Prostate gland (tissue), 2 donors: Measurements from ENCODE around the gene TMEM135. TPM values are rescaled to one million over a fixed set of nuclear protein-coding genes. Genes with fewer than 3 reads are reported as not detected.

Source experiments
- DNase-seq: peaks from one replicate; pipeline ENCODE4 v3.0.0-alpha.2; 2019; ENCODE audit warnings: low spot score
- H3K27ac ChIP-seq, 2 donors: fragments of 200-600 bp; sonication (generic); 2 replicates each; pipeline ENCODE4 v1.5.1; 2017 to 2019
- H3K27me3 ChIP-seq: fragments of 200-600 bp; sonication (generic); replicated peaks from 2 replicates; pipeline ENCODE4 v1.5.1; 2019; ENCODE audit not compliant: insufficient read depth
- H3K36me3 ChIP-seq, 2 donors: fragments of 200-600 bp; sonication (generic); 1 replicate in 1 of 2; 2 replicates in 1 of 2; pipeline versions ENCODE4 v1.5.1 to v1.8.1; 2017 to 2019
- H3K4me1 ChIP-seq: fragments of 200-600 bp; sonication (generic); replicated peaks from 2 replicates; pipeline ENCODE4 v1.5.1; 2019
- H3K4me3 ChIP-seq, 2 donors: fragments of 200-600 bp; sonication (generic); 2 replicates each; pipeline ENCODE4 v1.5.1; 2017 to 2019
- H3K9me3 ChIP-seq: fragments of 200-600 bp; sonication (generic); 2 replicates; pipeline ENCODE4 v1.5.1; 2017
- POLR2A ChIP-seq: fragments of 450-650 bp; IDR thresholded peaks from one replicate; pipeline ENCODE4 v1.6.1; 2016; ENCODE audit warnings: antibody characterized with exemption, mild to moderate bottlenecking
- POLR2AphosphoS5 ChIP-seq: sonication (generic); formaldehyde crosslinking; IDR thresholded peaks from one replicate; pipeline ENCODE4 v1.6.1; 2017; ENCODE audit warnings: antibody characterized with exemption
- WGBS: methylation state at CpG from one replicate; pipeline ENCODE4 v1.1.5; 2018; 5-methylcytosine and 5-hydroxymethylcytosine counted together
- intact Hi-C: fragments of 100-400 bp; cut with DNase I; formaldehyde crosslinking; loops from one replicate; pipeline ENCODE4 v1.14.2; 2022
- total RNA-seq, 2 donors: library from RNA; depleted of rRNA; stranded (reverse); fragments of >200 nt; gene quantifications; one replicate each; pipeline ENCODE4 v1.1.0, GENCODE V29; 2016
- TF ChIP-seq, protein P1 (sequence below), 4 experiments: fragments of 200-600 bp in 2 of 4; fragments of 450-650 bp in 2 of 4; sonication (generic) in 2 of 4; IDR thresholded peaks; 1 replicate in 3 of 4; 2 replicates in 1 of 4; pipeline ENCODE4 v1.5.1; 2016 to 2019; ENCODE audit warnings: antibody characterized with exemption in 4 of 4, mild to moderate bottlenecking in 2 of 4, moderate library complexity in 2 of 4

The TMEM135 gene
- total RNA-seq, 2 donors from 2014 or later: 22.3 to 42.1 TPM

DNA sequence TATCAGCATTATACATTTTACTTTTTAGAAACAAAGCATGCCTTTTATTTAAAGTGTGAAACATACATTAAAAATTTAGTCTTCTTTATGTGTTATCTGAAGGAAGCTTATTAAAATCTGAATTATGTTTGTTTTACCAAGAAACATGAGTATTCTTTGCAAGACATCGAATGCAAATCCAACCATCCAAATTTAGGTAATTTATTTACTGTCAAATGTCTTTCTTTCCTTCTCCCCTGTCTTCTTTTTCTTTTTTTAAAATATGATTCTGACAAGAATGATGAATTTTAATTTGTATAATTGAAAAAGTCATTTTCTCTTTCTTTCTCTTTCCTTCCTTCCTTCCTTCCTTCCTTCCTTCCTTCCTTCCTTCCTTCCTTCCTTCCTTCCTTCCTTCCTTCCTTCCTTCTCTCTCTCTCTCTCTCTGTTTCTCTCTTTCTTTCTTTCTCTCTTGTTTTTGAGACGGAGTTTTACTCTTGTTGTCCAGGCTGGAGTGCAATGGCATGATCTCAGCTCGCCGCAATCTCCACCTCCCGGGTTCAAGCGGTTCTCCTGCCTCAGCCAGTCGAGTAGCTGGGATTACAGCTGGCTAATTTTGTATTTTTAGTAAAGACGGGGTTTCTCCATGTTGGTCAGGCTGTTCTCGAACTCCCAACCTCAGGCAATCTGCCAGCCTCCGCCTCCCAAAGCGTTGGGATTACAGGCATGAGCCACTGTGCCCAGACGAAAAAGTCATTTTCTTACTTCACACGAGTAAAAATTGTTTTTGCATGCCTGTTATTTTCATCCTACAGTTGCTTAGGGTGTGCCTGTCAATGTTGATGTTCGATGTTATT, 157.5 kb downstream of the TMEM135 start:
- TF ChIP-seq POLR2AphosphoS5: no peak
- no peak for TF ChIP-seq POLR2A
- TF ChIP-seq, protein P1, sequence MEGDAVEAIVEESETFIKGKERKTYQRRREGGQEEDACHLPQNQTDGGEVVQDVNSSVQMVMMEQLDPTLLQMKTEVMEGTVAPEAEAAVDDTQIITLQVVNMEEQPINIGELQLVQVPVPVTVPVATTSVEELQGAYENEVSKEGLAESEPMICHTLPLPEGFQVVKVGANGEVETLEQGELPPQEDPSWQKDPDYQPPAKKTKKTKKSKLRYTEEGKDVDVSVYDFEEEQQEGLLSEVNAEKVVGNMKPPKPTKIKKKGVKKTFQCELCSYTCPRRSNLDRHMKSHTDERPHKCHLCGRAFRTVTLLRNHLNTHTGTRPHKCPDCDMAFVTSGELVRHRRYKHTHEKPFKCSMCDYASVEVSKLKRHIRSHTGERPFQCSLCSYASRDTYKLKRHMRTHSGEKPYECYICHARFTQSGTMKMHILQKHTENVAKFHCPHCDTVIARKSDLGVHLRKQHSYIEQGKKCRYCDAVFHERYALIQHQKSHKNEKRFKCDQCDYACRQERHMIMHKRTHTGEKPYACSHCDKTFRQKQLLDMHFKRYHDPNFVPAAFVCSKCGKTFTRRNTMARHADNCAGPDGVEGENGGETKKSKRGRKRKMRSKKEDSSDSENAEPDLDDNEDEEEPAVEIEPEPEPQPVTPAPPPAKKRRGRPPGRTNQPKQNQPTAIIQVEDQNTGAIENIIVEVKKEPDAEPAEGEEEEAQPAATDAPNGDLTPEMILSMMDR (IDR thresholded peaks at IDR 0.05): no peak
- no peaks in the 10 kb centered on the region for H3K4me1 ChIP-seq
- 94% methylated on average over 14 of the region's 14 CpGs for WGBS
- H3K27me3 ChIP-seq: no peaks in the 10 kb centered on the region
- intact Hi-C loops: no loop called here
- no peak for DNase-seq
- H3K36me3 ChIP-seq: no peaks in the 10 kb centered on the region
- H3K27ac ChIP-seq: no peak overlapping the region
- H3K4me3 ChIP-seq: no peak overlapping the region
- H3K9me3 ChIP-seq: no peaks in the 10 kb centered on the region

DNA sequence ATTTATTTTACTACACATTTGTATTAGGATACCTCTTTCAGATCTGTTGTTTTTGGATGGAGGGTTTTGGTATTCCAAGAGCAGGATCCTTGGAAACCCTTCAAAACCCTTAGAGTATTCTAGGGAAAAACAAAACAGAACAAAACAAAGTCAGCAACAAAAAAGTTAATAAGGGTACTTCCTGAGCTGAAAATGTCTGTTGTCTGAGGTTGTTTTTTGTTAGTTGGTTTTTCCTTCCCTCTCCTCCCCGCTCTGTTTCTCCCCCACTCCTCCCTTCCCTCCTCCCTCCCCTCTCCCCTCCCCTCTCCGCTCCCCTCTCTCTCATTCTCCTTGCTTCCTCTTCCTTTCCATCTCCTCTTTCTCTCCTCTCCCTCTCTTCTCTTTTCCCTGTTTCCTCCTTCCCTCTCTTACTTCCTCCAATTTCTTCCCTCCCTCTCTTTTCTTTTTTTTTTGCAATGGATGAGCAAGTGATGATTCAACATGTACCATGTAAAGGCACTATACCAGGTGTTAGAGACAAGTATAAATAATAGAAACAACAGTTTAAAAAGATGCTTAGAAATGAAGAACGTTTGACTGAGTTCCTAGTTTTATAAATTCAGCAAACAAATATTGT, 160.6 kb downstream of the TMEM135 start:
- H3K36me3 ChIP-seq: no peaks in the 10 kb centered on the region
- no peak overlapping the region for H3K27ac ChIP-seq
- no peak for DNase-seq
- no peak overlapping the region for H3K4me3 ChIP-seq
- intact Hi-C loops: no loop called here
- TF ChIP-seq POLR2A (no peak), POLR2AphosphoS5 (no peak)
- TF ChIP-seq, protein P1 (IDR thresholded peaks at IDR 0.05): no peak
- WGBS: 75% methylated on average over 3 of the region's 3 CpGs
- H3K9me3 ChIP-seq: no peaks in the 10 kb centered on the region
- H3K4me1 ChIP-seq: no peaks in the 10 kb centered on the region
- no peaks in the 10 kb centered on the region for H3K27me3 ChIP-seq

DNA sequence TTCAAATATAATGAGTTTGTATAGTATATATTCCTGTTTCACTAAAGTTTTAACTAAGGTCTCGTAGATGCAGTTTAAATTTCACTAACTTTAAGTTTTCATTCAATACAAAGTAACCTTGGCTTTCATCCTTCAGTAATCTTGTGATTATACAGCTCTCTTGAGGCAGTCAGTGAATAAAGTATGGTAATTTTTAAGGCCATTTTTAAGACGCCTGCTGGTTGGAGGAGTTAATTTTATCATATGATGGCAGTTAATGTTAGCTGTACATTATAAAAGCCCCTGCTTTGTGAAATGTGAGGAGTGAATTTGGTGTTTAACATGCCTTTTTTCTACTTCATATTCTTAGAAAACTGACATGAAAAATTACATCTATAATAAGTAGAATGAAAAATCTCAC, 163.6 kb downstream of the TMEM135 start:
- no peak for TF ChIP-seq POLR2AphosphoS5
- no peaks in the 10 kb centered on the region for H3K9me3 ChIP-seq
- H3K36me3 ChIP-seq: no peaks in the 10 kb centered on the region
- H3K27me3 ChIP-seq: no peaks in the 10 kb centered on the region
- no peaks in the 10 kb centered on the region for H3K4me1 ChIP-seq
- no peak overlapping the region for H3K4me3 ChIP-seq
- intact Hi-C loops: no loop called here
- 93% methylated on average over 2 of the region's 2 CpGs for WGBS
- no peak for DNase-seq
- no peak overlapping the region for H3K27ac ChIP-seq

DNA sequence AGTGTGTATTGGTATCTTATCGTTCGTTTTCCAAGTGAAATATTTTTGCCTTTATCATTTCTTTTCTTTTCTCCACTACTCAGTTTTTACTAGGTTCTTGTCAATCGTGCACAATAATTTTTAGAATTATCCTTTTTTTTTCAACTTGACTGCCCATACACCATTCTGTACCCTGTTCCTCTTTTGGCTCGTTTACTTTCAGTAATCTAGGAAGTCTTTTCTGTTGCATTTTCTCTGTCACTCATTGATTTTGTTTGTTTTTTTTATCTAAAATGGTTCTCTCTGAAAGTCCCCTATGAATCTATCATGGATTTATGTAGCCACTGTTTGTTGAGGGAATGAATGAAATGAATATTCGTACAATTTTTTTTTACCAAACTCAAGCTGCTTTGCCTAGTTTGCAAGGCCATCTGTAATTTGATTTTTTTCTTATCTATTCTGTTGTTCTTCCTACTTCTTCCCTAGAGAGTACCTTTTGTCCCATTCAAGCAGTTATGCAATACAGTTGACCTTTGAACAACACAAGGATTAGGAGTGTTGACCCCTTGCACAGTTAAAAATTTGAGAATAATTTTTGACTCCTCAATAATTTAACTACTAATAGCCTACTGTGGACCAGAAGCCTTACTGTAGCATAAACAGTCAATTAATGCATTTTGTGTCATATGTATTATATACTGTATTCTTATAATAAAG, 166.3 kb downstream of the TMEM135 start:
- 88% methylated on average over 5 of the region's 5 CpGs for WGBS
- intact Hi-C loops: no loop called here
- Histone ChIP-seq H3K27me3 (no peaks in the 10 kb centered on the region), H3K9me3 (no peaks in the 10 kb centered on the region), H3K4me3 (no peak overlapping the region), H3K4me1 (no peaks in the 10 kb centered on the region), H3K36me3 (no peaks in the 10 kb centered on the region), H3K27ac (no peak overlapping the region)
- no peak for TF ChIP-seq POLR2AphosphoS5
- TF ChIP-seq POLR2A: no peak
- TF ChIP-seq, protein P1 (IDR thresholded peaks at IDR 0.05): no peak
- no peak for DNase-seq

DNA sequence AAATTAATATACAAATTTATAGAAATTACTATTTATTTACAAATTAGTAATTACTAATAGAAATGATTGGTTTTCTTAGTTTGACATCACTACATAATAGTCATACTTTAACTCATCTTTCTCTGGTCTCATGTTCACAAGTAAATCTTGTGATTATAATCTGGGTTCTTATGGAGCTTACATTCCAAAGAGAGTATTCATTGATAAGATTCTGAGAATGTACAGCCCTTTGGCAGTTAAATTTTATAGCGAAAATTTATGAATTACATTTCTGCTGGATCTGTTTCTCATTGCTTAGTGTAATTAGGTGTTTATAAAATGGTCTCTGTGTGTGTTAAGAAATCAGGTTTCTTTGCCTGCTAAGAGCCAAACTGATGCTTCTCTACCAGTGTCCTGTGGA, 175.2 kb downstream of the TMEM135 start:
- WGBS: 45% methylated on average over 1 of the region's 1 CpG
- no peak for TF ChIP-seq POLR2AphosphoS5
- TF ChIP-seq, protein P1 (IDR thresholded peaks at IDR 0.05): no peak
- TF ChIP-seq POLR2A: no peak
- H3K4me3 ChIP-seq: no peak overlapping the region
- no peaks in the 10 kb centered on the region for H3K4me1 ChIP-seq
- no peak overlapping the region for H3K27ac ChIP-seq
- intact Hi-C loops: no loop called here
- no peaks in the 10 kb centered on the region for H3K27me3 ChIP-seq
- H3K36me3 ChIP-seq: no peaks in the 10 kb centered on the region
- H3K9me3 ChIP-seq: no peaks in the 10 kb centered on the region
- DNase-seq: no peak
